HG03354 (cell line): ENCODE results near the gene RPS8.
"Not testable (repeated sequence)": the region's sequence is repeated elsewhere in the genome, so short reads cannot be mapped to it uniquely, and the experiment has no call there.

Source experiments
- ATAC-seq: cut with Tn5 transposase; IDR thresholded peaks from one replicate; pipeline ENCODE4 v1.9.1; 2021; ENCODE audit warnings: mild to moderate bottlenecking; ENCODE audit not compliant: unreplicated experiment, poor library complexity, severe bottlenecking

Gene RPS8

DNA sequence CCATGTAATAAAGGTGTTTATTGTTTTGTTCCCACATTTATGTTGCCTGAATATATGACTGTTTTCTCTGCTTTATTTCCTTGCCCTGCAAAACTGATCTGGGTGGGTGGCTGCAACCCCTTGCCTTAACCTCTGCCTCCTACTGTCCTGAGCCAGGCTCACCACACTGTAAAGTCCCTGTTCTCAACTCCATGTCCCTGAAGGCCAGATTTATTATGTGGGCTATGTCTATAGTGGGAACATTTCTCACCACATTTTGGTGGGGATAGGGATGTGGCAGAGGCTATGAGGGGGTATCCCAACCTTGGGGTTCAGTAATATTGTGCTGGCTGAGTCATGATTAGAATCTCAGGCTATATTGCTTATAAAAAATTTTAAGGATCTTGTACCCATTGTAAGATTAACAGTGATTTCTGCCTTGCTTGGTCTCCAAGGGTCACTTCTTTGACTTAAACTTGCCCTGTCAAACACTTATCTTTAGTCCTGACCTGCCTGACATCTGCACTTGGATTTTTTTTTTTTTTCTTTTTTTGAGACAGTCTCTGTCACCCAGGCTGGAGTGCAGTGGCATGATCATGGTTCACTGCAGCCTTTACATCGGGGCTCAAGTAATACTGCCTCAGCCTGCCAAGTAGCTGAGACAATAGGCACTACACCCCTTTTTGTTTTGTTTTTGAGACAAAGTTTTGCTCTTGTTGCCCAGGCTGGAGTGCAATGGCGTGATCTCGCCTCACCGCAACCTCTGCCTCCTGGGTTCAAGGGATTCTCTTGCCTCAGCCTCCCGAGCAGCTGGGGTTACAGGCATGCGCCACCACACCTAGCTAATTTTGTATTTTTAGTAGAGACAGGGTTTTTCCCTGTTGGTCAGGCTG lies 3.6 kb downstream of the RPS8 start:
- no peak for ATAC-seq

DNA sequence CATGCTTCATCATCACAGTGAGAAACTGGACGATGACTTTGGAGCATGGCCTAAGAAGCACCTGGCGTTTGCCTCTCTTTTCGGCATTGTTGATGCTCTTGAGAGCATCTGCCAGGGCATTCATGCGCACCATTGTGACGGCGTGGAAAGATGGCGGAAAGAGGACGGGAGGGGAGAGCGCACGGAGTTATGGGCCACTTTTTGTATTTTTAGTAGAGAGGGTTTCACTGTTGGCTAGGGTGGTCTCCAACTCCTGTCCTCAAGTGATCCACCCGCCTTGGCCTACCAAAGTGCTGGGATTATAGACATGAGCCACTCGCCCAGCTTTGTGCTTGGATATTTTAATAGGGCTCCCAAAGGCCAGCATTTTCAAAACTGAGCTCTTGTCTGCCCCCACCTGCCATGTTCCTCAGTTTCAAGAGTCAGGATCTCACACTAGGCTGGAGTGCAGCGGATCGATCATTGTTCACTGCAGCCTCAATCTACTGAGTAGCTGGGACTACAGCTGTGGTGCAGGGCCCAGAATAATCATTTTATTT lies 5.3 kb downstream of the RPS8 start:
- no peak for ATAC-seq

DNA sequence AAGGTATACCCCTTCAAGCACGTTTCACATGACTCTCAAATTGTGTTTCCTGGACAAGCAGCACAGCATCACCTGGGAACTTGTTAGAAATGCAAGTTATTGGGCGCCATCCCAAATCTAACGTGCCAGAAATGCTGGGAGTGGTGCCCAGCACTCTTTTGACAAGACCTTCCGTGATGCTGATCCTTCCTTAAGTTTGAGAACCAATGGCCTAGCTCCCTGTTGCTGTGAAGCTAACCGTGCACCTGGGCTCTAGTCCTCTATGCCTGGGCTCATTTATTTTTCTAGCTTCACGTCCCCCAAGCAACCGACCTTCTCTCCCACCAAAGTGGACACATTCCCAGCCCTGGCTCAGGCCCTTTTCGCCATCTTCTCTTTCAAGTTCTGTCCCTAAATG lies 8.4 kb downstream of the RPS8 start:
- ATAC-seq, result no peak

DNA sequence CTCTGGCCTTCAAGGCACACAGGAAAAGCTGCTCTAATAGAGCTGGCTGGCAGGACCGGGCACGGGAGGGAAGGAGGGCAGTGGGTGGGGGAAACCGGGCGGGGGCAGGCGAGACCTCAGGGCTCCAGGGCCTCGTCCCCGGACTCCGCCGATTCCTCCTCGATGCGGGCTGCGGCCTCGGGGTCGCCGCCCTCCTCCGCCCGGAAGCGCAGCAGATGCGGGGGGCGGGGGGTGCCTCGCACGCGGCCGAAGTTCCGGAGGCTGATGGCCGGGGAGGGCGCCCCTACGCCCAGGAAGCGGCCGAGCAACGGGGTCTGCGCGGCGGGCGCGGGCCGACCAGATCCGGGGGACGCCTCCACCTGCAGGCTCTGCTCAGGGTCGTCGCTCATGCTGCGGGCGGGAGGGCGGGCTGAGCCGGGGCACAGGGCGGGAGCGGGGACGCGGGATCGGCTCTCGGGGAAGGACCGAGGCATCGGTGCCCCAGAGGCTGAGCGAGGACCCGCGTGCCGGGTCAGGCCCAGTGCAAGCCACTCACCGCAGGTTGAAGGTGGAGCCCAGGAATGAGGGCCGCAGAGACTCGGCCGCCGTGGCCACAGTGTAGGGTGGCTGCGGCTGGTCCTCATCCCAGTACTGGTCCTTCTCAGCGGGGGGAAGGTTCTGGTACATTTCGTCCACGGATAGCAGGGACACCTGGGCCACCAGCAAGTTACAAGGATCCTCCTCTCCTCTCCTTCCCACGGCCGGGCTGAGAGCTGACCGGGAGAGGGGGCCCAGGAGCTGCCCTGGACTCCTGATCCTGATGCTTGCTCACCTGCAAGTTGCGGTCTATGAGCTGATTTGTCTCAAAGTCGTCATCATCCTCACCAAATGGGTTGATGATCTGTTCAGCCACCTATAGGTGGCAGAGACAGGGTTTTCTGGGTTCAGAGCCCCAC lies 9.0 kb downstream of the RPS8 start:
- peak; percentile 39 for ATAC-seq

DNA sequence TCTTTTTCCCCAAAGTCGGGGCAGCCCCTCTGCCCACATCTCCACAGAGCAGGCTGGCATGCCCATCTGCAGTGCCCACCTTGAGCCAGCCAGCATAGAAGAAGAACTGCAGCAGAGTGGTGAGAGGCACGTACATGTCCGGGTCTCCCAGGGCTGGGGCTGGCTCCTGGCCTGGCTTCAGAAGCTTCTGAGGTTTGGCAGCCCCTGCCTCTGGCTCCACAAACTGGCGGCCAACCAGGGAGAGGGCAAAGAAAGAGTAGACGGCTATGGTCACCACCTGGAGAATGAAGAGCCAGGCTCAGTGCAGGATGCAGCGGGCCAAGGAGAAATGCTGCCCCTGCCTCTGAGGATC lies 9.7 kb downstream of the RPS8 start:
- ATAC-seq, result no peak

DNA sequence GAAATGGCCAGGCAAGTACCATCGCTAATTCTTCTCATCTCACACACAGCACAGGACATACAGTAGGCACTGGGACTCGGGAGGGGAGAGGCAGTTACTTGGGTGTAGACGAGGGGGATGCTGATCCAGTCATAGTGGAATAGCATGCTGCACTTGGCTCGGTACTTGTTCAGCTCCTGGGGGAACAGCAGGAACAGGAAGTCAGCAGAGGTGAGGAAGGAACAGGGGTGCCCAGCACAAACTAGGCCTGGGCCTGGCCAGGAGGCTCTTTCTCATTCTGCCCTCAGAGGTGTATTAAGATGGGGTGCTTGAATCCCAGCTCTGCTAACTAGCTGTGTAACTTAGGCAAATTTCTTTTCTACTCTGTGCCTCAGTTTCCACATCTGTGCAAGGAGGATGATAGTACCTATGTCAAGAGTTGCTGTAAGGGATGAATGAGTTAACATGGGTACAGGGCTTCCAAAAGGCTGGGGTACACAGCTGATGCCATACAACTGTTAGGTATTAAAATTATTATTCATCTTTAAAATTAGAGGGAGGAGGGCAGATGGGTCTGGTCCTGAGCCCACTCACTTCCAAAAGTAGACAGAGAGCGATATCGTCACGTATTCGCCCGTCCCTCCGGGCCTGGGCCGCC lies 10.3 kb downstream of the RPS8 start:
- no peak for ATAC-seq

DNA sequence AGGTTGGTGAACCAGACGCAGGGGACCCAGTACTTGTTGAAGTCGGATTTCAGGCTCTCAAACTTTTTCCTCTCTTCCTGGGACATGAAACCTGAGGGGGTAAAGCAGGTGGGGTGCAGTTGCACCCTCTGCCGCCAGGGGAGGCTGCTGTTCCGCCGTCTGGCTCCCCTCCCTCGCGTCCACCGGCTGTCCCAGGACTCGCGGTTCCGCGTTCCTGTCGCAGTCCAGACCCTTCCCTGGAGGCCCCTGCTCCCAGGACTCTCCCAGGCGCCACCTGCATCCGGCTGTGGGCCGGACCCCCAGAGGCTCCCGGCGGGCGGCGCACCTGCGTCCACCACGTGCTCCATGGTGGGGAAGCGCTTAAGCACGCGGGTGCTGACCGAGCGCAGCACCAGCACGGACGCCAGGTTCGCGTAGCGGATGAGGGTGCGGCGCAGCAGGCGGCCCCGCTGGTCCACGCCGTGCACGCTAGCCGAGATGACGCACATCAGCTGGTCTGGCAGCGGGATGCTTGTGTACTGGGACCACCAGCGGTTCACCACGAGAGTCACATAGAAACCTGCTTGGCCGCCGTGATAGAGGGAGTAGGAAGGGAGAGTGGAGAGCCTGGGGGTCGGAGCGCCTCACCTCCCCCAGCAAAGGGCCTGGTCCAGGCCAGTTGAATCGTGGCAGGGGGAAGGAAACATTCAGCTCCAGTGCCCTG lies 10.9 kb downstream of the RPS8 start:
- peak; percentile 53 for ATAC-seq

DNA sequence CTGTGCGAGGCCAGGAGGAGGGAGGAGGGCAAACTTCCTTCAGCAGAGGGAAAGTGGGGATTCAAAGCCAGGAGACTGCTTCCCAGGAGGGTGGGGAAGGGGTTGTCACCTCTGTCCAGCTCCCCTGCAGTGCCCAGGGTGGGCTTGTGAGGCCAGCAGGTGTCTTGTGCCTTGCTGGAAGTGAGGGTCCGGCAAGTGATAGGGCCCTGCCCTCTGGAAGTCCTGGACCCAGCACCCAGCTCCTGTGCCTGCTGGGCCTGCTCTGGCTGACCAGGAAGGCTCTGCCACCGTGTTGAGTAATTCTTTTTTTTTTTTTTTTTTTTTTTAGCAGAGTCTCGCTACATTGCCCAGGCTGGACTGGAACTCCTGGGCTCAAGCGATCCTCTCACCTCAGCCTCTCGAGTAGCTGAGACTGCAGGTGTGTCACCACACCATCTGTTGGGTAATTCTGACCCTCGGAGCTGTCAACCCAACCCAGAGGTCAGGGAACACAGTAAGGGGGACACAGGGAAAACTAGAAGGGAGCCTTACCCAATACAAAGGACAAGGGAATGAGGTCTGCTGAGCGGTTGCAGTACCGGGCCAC lies 11.6 kb downstream of the RPS8 start:
- no peak for ATAC-seq

DNA sequence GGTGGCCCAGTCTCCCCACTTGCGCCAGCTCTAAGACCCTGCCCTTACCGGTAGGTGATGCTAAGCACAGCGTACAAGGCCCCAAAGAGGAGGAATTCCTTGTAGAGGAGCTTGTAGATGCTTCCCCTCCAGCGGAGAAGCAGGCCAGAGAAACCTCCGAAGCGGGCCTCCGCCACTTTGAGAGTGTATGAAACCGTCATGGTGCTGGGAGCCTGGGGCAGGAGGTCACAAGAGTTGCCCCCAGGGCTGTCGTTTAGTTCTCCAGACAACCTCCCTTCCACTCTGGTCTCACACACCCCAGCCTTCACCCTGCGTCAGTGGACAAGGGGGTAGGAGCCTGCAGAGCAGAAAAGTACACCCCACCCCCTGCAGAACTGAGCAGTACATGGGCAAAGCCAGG lies 12.2 kb downstream of the RPS8 start:
- no peak for ATAC-seq

DNA sequence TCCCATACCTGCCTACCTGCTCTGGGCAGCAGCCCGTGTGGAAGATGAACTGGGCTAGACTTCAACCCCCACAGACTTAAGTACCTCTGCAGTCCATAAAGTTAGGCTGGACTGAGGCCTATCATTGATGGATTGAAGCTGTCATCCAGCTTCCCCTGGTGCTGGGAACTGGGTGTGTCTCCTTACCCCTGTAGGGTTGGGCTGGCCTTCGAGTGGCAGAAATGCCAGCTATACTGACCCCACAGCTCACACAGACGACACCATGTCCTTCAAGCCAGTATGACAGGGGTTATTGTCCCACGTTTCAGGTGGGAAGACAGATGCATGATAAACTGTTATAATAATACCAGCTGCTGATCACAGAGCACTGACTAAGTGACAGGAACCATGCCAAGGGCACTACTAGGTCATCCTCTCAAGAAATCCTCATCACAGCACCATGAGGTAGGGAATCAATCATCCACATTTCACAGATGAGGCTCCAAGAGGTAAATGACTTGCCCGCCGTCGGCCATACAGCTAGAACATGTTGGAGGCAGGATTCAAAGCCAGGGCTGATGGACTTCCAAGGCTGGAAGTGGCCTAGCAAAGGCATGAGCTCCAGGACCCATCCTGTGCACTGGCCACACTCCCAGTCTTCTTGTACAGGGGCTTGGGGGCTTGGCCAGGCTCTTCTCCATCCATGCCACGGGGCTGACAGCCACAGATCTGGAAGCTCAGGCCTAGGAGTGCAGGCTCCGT lies 12.9 kb downstream of the RPS8 start, which contains the start of gene BEST4:
Gene BEST4 (minus strand): TSS at position 51 of the 741 bp plus-strand sequence. CDS start 465 bp downstream, outside the sequence.
- ATAC-seq, result no peak

DNA sequence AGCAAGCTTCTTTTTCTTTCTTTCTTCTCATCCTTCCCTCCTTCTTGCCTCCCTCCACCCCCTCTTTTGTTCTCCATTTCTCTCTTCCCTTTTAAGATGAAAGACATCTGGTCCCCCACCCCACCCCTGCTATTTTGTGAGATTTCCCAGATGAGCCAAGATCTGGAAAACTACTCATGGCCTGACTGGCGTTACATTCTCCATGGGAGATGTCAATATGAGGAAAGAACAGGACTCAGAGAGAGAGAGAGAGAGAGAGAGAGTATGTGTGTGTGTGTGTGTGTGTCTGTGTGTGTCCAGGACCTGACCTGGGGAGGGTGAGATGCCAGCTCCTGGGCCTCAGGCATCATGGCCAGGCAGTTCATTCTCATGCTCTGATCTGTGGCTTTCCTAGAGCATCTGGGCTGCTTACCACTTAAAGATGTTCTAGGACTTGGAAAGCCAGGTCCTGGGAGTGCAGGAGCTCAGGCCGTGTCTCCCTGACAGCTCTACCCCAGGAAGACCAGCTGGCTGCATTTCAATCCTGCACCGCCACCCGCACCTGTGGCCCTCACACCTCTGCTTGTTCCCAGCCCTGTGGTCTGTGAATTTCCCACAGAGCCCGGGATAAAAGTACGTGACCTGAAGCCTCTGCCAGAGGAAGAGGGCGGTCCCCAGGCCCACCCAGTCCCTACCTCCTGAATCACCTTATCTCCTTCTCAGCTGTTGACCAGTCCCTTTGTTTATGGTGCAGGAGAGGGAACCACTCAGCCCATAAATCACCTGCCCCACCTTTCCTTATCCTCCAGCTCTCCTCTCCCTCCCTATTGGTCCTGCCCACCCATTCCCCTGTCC lies 15.8 kb downstream of the RPS8 start:
- ATAC-seq, result no peak

DNA sequence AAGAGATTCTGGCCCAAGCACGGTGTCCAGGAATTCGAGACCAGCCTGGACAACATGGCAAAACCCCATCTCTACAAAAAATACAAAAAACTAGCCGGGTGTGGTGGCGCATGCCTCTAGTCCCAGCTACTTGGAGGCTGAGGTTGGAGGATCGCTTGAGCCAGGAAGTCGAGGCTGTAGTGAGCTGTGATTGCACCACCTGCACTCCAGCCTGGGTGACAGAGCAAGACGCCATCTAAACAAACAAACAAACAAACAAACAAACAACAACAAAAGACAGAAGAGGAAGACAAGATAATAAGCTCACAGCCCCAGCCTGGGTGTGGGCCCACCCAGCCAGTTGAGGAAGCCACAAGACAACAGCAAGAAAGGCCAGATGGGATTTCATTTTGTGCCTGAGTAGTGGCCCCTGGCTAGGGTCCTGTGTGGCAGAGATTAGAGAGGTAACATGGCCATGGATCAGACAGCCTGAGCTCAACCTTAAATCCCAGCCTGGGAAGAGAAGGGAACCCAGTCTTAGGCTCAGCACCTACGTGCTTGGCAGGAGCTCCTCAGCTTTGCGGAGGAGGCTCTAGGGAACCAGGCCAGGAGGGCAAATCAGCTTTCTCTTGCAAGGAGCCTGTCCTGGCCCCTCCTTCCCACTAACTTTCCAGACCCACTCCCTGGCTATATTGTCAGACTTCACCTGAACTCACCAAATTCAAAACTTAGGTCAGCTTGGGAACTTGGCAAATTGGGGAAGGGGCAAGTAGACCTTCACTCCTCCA lies 17.6 kb downstream of the RPS8 start:
- ATAC-seq, result no peak

DNA sequence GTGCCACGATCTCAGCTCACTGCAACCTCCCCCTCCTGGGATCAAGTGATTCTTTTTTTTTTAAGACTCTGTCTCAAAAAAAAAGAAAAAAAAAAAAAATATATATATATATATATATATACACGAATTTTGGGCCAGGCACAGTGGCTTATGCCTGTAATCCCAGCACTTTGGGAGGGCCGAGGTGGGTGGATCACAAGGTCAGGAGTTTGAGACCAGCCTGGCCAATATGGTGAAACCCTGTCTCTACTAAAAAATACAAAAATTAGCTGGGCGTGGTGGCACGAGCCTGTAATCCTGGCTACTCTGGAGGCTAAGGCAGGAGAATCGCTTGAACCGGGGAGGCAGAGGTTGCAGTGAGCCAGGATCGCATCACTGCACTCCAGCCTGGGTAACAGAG lies 22.5 kb downstream of the RPS8 start:
- ATAC-seq, result not testable (repeated sequence)

DNA sequence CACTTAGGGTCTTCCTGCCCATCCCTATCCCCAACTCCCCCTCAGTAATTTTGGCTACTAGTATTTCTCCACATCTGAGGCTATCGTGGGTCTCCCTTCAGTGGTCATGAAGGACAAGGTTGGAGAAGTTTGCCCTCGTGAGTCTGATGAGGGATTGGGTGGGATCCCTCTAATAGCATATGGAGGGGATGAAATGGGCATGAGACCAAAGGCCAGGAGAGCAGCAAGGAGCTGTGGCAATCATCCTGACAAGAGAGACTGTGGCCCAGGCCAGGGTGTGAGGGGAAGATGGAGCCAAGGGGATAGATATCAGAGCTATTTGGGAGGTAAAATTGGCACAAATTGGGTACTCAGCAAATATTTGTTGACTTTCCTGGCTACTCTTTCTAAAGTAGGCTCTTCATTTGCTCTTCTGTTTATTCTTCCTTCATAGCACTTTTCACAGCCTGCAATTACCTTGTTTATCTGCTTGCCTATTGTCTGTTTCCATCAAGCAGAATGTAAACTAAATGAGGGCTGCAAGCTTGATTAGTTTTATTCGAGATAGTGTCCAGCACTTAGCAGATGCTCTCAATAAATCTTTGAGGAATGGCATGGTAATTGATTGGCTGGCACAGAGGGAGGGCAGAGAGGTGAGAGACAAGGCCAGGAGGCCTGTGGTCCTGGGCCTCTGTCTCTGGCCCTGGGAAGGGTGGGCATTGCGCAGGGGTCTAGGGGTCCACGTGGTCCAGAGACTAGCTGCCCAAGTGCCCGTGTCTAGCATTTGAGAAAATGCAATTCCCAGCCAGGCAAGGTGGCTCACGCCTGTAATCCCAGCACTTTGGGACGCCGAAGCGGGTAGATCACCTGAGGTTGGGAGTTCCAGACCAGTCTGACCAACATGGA lies 23.4 kb downstream of the RPS8 start:
- no peak for ATAC-seq

DNA sequence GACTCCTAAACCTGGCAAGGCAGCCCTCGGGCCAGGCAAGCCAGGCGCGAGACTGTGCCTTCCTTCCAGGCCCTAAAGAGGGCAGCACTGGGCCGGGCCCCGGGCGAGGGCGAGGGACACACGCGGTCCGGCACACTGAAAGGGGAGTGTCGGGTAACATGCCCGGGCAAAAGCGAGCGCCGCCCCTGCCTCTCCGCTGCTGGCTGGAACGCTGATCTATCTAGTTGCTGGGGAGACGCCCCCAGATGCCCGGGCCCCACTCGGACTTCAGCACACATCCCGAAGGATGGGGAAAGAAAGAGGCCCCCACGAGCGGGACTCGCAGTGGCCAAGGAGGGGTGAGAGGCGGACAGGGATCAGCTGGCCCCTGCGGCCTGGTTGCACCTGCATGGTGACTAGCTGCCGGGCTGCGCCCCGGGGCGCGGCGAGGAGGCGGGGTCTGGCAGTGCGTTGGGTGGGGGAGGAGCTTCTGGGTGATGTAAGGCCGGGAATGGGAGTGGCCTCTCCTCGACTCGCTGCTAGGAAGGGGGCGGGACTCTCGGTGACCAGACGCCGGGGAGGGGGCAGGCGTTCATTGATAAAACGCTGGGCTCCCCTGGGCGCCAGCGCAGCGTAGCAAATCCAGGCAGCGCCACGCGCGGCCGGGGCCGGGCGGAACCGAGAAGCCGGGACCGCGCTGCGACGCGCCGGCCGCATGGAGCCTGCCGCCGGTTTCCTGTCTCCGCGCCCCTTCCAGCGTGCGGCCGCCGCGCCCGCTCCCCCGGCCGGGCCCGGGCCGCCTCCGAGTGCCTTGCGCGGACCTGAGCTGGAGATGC lies 24.6 kb downstream of the RPS8 start, which contains the start of gene PLK3:
Gene PLK3 (plus strand): TSS at position 608 of the 815 bp plus-strand sequence. CDS start 87 bp downstream, at position 695.
- ATAC-seq, result peak; percentile 86
